GM18520 (cell line): ENCODE measurements around the gene DDX19B.
"Not testable (repeated sequence)": the region's sequence is repeated elsewhere in the genome, so short reads cannot be mapped to it uniquely, and the experiment has no call there.

ENCODE experiments used
- ATAC-seq: cut with Tn5 transposase; IDR thresholded peaks from one replicate; pipeline ENCODE4 v1.9.1; 2021; ENCODE audit not compliant: unreplicated experiment

DDX19B gene

DNA sequence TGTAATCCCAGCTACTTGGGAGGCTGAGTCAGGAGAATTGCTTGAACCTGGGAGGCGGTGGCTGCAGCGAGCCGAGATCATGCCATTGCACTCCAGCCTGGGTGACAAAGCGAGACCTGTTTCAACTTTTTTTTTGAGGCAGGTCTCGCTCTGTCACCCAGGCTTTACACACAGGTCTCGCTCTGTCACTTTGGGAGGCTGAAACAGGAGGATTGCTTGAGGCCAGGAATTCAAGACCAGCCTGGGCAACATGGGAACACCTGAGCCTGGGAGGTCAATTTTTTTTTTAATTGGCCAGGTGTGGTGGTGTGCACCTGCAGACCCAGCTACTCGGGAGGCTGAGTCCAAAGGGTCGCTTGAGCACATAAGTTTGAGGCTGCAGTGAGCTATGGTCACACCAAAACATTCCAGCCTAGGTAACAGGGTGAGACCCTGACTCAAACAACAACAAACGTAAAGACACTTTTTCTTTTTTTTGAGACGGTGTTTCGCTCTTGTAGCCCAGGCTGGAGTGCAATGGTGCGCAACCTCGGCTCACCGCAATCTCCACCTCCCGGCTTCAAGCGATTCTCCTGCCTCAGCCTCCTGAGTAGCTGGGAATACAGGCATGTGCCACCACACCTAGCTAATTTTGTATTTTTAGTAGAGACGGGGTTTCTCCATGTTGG lies 11.5 kb upstream of the DDX19B start:
- not testable (repeated sequence) for ATAC-seq

- ATAC-seq = peak; percentile 97
Observed at GRCh38 chr16:70289229-70290094, 9.5 kb upstream of the DDX19B start, which contains the start of gene AARS1. Gene AARS1, minus strand, starts transcription at chr16:70289506. Its CDS starts 6,743 bp downstream, at chr16:70282763.

DNA sequence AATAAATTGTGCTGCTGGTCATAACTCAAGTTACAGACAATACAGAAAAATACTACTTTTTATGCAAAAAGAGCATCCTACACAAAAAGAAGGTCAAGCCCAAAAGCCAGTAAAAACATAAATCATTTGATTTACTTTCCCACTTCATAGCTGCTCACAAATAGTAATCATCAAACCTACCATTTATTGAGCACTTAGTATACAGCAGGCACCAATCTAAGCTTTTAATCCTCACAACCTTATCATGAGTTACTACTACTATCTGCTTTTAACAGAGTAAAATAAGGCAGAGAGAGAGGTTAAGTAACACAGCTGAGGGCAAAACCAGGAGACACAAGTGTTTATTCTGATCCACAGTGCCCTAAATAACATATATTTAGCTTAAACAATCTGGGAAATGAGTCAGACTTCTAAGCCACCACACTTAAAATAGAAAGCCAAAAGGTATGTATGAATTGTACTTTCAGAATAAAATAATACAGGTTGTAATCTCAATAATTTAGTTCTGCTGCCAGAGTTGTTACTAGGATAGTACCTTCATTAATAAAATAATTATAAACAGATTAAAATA lies 8.0 kb upstream of the DDX19B start:
- no peak for ATAC-seq

DNA sequence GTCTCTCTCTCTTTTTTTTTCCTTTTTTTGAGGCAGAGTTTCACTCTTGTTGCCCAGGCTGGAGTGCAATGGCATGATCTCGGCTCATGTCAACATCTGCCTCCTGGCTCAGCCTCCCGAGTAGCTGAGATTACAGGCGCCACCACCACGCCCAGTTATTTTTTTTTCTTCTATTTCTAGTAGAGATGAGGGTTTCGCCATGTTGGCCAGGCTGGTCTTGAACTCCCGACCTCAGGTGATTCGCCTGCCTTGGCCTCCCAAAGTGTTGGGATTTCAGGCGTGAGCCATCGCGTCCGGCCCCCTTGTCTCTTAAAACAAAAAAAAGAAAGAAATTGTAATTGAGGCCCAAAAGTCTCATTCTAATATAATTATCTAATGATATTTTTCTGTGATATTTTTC lies 6.8 kb upstream of the DDX19B start:
- not testable (repeated sequence) for ATAC-seq

- ATAC-seq = no peak
Observed at GRCh38 chr16:70294385-70295025, 4.5 kb upstream of the DDX19B start.

- ATAC-seq = no peak
Observed at GRCh38 chr16:70295634-70296033, 3.4 kb upstream of the DDX19B start.

- no peak for ATAC-seq
Observed at GRCh38 chr16:70301121-70301520, 2.1 kb downstream of the DDX19B start.

GRCh38 chr16:70302745-70303144 lies 3.8 kb downstream of the DDX19B start:
- ATAC-seq = no peak

GRCh38 chr16:70304892-70305448 lies 6.0 kb downstream of the DDX19B start:
- ATAC-seq = no peak

DNA sequence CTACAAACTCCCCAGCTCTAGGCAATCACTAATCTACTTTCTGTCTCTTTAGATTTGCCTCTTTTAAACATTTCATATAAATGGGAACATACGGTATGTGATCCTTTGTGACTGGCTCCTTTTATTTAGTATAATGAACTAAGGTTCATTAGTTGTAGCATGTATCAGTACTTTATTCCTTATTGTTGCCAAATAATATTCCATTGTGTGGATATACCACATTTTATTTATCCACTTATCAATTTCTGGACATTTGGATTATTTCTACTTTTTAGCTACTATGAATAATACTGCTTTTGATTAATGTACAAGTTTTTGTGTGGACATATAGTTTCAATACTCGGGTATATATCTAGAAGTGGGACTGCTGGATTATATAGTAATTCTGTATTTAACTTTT lies 7.9 kb downstream of the DDX19B start:
- no peak for ATAC-seq

DNA sequence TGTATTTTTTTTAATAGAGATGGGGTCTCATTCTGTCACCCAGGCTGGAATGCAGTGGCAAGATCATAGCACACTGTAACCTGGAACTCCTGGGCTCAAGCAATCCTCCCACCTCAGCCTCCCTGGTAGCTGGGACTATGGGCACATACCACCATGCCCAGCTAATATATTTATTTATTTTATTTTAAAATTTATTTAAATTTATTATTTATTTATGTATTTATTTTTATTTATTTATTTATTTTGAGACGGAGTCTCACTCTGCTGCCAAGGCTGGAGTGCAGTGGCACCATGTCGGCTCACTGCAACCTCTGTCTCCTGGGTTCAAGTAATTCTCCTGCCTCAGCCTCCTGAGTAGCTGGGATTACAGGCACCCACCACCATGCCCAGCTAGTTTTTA lies 8.7 kb downstream of the DDX19B start:
- not testable (repeated sequence) for ATAC-seq

- ATAC-seq = no peak
Observed at GRCh38 chr16:70320121-70320520, 21.1 kb downstream of the DDX19B start.

DNA sequence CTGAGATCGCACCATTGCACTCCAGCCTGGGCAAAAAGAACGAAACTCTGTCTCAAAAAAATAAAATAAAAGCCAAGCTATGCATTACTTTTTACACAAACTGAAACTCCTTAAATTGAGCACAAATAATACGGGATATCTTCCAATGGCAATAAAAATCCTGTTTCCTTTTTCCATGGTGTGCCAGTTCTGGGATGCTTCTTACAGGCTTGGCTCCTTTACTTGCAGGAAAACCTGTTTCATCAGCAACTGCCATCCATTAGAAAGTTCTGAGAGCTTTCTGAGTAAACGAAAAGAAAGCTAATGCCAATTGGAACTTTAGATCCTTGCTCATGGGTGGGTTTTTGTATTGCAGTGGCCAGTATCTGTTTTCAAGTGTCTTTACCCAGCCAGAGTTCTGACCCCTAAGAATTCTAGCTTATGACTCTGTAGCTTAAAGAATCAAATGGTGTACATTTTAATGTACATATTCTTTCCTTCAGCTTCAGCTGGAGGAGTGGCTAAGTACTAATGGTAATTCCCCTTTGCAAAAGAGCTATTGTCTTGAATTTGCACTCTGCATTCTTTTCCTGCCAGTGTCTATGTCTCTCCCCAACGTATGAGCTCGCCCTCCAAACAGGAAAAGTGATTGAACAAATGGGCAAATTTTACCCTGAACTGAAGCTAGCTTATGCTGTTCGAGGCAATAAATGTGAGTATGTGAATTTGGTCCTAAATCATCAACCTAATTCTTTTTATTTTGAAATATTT lies 26.2 kb downstream of the DDX19B start:
- ATAC-seq = no peak

DNA sequence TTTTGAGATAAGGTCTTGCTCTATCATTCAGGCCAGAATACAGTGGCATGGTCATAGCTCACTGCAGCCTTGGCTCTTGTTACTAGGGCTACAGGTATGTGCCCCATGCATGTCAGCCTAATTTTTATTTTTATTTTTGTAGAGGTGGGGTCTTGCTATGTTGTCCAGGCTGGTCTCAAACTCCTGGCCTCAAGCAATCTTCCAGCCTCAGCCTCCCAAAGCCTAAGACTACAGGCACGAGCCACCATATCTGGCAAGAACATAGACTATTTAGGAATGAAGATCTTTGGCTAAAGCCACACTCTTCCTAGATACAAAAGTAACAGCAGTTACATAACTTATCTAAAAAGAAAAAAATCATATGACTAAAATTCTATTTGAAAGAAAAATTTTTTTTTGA lies 32.1 kb downstream of the DDX19B start:
- no peak for ATAC-seq

GRCh38 chr16:70331588-70332358 lies 32.8 kb downstream of the DDX19B start:
- ATAC-seq = no peak

DNA sequence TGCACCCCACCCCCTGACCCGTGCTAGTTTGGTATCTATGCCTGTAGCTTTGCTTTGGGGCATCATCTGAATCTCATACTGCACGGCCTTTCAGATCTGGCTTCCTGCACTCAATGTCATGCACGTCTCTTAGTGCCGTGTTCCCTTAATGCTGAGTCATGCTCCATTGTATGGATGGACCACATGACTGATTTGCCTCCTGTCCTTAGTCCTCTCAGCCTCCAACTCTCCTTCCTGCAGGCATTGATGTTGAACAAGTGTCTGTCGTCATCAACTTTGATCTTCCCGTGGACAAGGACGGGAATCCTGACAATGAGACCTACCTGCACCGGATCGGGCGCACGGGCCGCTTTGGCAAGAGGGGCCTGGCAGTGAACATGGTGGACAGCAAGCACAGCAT lies 33.7 kb downstream of the DDX19B start:
- ATAC-seq = not testable (repeated sequence)

GRCh38 chr16:70337814-70338213 lies 38.8 kb downstream of the DDX19B start:
- no peak for ATAC-seq

DNA sequence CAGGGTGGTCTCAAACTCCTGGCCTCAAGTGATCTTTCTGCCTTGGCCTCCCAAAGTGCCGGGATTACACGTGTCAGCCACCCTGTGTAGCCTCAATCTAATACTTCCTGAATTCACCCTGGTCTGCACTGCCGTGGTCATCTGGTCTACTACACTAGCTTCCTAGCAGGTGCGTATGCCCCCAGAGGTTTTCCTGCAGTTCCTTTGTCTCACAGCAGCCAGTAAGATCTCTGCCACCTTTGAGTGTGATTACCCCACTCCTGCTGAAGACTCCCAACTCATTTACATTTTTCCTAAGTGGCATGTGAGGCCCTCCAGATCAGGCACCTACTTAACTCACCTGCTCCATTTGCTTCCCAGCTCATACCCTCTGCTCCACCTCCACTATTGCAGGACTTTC lies 42.6 kb downstream of the DDX19B start:
- ATAC-seq = no peak

DNA sequence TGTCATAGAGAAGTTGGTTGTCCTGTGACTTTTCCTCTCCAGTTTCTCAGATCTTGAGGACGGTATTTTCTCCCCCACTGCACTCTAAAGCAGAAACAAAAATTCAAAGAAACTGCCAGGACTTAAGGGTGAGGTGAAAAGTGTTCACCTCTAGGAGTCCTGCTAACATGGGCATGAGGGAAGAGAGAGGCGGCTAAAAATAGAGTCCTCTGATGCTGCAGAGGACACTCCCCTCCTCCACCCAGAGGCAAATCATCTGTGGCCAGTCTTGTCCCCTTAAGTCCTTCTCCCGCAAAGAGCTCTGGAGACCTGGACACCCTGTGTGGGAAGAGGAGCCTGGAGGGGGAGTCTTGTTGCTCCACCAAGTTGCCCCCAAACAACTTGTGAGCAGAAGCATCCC lies 43.0 kb downstream of the DDX19B start:
- ATAC-seq = no peak

GRCh38 chr16:70345840-70346239 lies 46.9 kb downstream of the DDX19B start:
- no peak for ATAC-seq
